Activated gamma-delta T cell (primary cell): Measurements from ENCODE around the gene KCP.

Experiments used
- DNase-seq: peaks from one replicate; lab custom pipeline; 2025; lab: John Stamatoyannopoulos, UW

Gene KCP

GRCh38 chr7:128906766-128907559, 3.5 kb downstream of the KCP start:
- no peak for DNase-seq

DNA sequence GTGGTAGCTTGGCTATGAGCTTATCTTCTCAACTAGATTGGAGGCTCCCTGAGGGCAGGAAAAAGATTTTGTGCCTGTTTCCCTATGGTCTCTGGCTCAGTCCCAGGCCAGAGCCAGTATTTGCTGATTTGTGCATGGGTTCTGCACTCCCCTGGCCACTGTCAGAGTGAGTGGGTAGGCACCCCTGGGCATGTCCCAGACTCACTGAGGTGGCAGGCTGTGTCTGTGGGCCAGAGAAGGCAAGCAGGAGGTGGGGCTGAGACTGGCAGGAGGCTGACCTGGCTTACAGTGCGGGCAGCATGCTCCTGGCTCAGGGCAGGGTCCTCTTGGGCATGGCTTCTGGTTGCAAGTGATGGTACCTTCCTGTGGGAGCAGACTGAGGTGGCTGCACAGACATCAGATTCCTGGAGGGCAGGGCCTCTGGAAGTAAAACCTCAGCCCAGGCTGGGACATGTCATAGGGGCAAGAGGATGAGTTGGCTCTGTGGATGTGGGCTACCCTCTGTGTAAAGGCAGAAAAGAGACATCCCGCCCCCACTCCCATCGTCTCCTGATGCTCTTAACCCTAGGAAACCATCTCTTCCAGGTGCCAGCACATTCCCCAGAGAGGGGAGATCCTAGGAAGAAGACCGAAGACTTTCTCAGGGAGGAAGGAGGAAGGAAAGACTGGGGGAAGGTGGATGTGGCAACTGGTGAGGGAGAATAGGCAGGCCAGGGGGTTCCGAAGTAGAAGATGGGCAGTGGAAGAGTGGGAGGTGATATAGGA, 4.3 kb downstream of the KCP start:
- no peak for DNase-seq

- no peak for DNase-seq
Observed at GRCh38 chr7:128904381-128905197, 5.9 kb downstream of the KCP start.

- DNase-seq, result no peak
Observed at GRCh38 chr7:128903621-128904361, 6.7 kb downstream of the KCP start.

DNA sequence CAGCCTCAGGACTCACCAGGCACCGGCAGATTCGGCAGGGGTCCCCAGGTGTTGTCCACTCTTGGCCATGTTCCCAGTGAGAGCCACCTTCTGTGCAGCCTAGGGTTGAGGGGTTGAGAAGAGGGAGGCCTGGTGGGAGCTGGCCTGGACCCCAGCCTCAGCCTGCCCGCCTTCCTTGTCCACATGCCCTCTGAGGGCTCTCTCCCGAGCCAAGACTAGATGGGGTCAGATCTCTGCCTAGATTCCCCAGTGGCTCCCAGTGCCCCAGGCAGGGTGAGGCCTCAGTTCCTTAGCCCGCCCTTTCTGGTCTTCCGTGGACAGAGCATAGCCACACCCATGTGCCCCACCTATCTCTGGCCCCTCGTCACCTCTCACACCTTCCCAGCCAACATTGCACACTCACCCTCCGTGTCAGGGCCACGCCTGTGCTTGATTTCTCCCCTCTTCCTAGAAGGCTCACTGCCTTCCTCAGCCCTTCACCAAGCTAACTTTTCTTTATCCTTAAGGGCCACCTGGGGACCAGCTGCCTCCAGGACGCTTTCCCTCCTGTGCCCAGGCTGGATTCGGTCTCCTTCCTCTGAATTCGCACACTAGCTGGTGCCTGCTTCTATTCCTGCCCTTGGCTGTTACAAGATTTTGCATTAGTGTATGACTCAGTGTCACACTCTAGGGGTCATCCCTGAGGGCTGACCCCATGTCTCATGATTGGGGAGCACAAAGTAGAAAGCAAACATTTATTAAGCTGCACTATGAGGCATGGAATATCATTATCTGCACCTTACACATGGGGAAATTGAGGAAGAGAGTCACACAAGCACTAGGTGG, 7.5 kb downstream of the KCP start:
- DNase-seq, result no peak

DNA sequence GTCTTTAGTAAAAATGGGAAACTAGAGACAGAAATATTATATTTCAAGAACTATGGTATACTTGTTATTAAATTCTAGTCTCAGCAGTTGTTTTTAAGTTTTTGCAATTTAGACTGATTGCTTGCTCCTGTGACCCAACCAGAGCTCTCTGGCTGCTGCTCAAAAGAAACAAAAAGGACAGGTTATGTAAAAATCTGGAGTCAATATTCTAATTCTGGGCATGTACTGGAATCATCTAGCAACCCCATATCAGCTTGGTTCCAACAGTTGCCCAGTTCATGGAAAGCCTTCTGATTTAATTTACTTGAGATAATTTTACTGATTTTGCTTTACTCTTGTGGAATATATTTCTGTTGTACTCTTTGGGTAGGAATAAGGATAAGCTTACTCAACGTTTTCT, 10.3 kb downstream of the KCP start:
- no peak for DNase-seq

DNA sequence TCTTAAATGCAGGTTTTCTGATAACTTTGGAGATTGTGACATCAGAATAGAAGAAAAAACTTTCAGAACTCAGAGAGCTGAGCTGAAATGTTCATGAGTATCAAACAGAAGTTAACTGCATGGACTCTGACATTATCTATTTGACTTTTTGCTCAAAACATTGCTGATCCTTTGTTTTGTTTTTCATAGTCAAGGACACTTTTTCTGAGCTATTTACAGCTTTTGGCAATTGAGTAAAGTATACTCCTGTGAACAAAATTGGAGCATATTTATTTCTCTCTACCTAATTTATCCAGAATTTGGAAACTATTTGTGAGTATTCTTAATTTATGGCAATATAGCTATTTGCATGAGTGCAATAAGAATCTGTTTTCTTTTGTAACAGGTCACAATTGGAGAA, 11.1 kb downstream of the KCP start:
- DNase-seq, result no peak

DNA sequence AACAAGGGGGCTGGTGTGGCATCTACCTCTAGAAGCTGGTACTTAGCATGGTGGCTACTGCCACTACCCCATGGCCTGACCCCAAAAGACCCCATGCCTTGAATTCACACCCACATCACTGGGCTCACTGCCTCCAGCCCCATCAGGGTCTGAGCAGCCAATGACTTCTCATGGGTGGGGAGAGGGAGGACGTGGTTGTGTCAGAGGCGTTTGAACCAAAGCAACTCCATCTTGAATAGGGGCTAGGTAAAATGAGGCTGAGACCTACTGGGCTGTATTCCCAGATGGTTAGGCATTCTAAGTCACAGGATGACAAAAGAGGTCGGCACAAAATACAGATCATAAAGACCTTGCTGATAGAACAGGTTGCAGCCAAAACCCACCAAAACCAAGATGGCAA, 15.2 kb downstream of the KCP start:
- DNase-seq, result no peak

- no peak for DNase-seq
Observed at GRCh38 chr7:128894101-128894440, 16.4 kb downstream of the KCP start.

- DNase-seq, result no peak
Observed at GRCh38 chr7:128893251-128894100, 17.0 kb downstream of the KCP start.

DNA sequence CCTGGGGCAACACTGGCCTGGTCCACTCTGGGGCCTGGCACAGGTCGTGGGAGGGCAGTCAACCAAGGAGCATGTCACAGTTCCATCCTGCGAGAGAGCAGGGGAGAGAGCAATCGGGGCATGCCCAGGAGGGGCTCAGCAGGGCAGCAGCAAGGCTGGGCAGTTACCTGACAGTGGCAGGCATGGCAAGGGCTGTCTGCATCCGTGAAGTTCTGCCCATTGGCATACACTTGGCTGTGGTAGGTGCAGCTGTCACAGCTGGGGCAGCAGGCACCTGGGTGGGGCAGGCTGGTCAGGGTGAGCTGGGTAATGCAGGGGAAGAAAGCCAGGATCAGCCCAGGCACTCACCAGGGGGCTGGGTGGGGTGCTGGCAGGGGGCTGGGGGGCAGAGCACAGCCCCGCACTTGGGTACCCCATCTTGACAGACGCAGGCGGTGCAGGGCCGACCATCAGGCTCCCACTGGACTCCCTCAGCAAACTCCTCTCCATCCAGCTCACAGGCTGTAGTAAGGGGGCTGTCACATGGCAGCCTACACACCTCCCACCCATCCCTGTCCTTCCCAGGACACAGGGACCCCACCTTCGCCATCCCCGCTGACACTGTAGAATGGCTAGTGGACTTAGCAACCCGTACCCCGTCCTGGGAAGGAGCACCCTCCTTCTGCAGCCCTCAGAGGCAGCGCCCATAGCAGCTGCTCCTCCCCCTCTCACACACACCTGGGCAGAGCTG, 17.8 kb downstream of the KCP start:
- DNase-seq, result no peak

DNA sequence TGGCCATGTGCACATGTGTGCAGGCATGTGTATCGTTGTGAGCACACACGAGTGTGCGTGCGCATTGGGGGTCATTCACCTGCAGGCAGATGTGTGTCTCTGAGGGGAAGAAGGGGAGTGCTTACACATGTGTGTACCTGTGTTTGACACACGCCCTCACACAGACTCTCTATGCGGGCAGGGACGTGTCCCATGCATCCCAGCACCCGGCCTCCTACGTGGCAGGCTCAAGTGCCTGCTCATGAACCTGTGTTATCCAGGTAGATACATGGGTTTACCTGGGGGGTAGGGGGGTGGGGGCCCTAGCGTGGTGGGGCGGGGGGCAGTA, 18.6 kb downstream of the KCP start:
- no peak for DNase-seq

DNA sequence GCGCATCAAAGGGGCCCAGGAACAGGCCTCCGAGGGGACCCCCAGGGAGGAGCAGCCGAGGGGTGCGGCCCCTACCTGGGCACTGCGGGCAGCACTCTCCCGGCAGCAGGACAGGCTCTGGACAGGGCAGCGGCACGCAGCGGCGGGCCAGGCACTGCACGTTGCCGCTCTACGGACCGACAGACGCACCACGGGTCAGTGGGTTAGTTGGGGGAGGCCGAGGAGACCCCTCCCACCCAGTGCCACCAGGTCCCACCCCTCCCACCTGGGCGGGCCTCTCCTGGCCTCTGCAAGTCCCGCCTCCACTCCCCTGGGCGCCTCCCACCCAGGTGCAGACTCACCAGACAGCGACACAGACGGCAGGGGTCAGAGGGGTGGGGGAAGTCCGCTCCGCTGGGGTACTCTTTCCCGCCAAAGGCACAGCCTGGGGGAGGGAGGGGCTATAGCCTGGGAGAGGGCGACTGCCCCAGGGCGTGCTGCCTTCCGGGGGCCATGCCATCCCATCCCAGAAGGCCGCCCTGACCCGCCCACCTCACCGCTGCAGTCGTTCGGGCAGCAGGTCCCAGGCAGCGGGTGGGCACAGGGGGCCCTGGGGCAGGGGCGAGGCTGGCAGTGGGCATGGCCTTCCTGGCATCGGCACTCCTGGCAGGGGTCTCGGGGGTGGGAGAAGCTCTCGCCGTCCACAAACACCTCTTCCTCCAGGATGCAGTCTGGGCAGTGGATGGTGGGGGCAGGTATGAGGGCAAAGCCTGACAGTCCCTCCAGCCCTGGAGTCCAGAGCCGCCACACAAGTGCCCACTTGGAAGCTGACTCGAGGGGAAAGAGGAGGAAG, 19.2 kb downstream of the KCP start:
- no peak for DNase-seq

DNA sequence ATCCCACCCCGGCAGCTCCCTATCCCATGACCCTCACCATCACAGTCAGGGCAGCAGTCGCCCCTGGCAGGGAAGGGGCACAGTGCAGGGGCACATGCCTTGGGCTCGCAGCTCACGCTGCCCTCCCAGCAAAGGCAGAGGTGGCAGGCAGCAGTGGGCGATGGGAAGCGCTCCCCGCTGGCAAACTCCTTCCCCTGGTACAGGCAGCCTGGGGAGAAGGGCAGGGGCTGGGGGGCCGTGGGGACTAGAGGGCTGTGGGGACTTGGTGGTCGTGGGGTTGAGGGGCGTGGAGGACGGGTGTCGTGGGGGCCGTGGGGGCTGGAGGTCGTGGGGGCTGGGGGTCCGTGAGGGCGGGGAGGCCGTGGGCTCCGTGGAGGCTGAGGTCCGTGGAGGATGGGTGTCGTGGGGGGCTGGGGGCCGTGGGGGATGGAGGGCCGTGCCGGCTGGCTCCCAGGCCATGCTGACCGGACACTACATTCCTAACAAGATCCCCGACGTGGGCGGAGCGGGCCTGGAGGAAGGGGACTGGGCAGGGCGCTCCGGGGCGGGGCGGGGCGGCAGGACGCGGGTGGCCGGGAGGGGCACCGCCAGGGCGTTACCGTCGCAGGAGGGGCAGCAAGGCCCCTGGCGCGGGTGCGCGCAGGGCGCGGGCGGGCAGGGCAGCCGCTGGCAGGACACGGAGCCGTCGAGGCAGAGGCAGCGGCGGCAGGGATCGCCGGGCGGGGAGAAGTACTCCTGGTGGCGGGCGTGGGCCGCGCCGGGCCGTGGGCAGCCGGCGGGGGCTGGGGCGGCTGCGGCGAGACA, 20.0 kb downstream of the KCP start:
- no peak for DNase-seq

DNA sequence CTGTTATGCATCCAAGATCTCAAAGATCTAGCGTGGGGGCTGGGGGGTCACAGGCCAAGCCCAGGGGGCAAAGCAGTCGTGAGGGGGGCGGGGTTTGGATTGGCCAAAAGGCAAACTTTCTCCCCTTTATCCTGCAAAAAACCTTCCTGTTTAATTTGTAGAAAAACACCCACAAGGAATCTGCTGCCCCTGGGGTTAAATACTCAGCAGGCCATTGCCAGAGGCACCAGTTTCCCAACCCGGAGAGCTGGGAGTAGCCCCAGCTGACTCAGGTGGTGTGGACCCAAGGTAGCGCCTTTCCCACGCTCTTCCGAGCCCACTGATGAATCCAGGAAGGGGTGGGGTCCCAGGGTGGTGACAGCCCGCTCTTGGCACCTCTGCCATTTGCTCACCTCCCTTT, 21.4 kb downstream of the KCP start:
- no peak for DNase-seq

DNA sequence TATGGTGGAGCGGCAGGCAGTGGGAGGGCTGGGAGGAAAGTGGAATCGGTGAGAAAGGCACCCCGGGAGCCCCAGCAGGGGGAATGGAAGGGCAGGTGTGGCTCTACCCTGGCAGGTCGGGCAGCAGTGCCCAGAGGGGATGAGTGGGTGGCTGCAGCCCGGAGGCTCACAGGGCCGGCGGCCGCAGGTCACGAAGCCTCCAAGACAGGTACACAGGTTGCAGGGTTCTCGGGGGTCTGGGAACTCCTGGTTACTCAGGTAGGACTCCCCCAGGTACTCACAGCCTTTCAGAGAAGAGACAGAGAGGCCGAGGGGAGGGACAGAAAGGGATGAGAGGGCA, 21.8 kb downstream of the KCP start:
- no peak for DNase-seq

GRCh38 chr7:128888039-128888755, 22.3 kb downstream of the KCP start:
- DNase-seq, result no peak
